ENCODE results near the gene ITM2C. TPM values are rescaled to one million over a fixed set of nuclear protein-coding genes. Genes with fewer than 3 reads are reported as not detected.

The ITM2C gene, protein sequence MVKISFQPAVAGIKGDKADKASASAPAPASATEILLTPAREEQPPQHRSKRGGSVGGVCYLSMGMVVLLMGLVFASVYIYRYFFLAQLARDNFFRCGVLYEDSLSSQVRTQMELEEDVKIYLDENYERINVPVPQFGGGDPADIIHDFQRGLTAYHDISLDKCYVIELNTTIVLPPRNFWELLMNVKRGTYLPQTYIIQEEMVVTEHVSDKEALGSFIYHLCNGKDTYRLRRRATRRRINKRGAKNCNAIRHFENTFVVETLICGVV
- total RNA-seq: 1,000 to 10,000 TPM; 2,207 to 2,247 TPM
- long read RNA-seq, transcript ITM2C-202 (6 exons, 2,078 nt): major isoform, 4,644 of 6,230 reads
- long read RNA-seq, transcript ITM2C-203 (5 exons, 1,889 nt): minor isoform, 262 of 6,230 reads
- long read RNA-seq, transcript ITM2C-201 (5 exons, 1,888 nt): minor isoform, 9 of 6,230 reads
- long read RNA-seq, transcript ITM2C-210 (1 exons, 501 nt): minor isoform, 282 of 6,230 reads
- long read RNA-seq, partial matches to known transcripts: 785 of 6,230 reads
- long read RNA-seq, other reads (novel, unspliced or antisense): 247 of 6,230 reads

DNA sequence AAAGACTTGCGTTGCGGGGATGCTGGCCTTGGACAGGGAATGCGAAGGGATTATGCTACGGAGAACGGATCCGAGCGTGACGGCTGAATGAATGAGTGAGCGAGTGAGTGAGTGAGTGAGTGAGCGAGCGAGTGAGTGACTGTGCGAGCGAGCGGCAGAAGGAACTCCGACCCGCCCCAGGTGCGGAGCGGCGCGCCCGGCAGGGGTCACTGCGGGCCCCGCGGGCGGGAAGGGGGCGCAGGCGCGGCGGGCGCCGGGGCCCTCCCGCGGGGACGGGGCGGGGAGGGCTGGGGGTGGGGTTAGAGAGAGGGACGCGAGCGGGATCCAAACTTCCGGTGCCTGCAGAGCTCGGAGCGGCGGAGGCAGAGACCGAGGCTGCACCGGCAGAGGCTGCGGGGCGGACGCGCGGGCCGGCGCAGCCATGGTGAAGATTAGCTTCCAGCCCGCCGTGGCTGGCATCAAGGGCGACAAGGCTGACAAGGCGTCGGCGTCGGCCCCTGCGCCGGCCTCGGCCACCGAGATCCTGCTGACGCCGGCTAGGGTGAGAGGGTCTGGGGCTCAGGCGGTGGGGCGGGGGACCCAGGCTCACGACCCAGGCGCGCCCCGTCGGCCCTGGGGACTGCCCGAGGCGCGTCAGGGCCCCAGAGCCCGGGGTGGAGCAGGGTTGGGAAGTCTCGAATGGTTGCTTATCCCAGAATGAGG, at the start of gene ITM2C:
ITM2C (plus strand) TSS at position 338 of the 702 bp plus-strand sequence; CDS start at position 422, 84 bp downstream.
- intact Hi-C loops (cut with DNase I, micrococcal nuclease): no loop called here

DNA sequence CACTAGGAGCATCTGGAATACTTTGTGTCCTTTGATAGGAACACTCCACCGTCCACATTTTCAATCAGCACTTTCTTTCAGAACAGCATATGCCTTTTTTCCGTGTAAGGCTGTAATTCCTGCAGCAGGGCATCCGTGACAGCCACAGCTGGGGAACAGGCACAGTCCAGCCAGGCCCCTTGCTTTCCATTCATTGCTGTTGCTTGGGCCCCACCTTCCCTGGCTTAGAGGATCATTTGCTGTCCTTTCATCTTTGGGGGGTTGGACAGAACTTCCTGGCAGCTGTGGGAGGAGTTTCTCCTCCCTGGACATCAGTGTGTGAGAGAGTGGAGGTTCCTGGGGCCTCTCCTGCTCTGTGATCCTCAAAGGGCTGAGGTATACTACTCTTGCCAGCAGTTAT, 49.7 kb upstream of the ITM2C start:
- intact Hi-C loops (cut with DNase I, micrococcal nuclease): no loop called here
- DNase-seq: no peak
- ATAC-seq: no peak

More for the DNA sequence above, at the start of gene ITM2C:
- ATAC-seq (peak; percentile 66), DNase-seq (peak; percentile 81 to 87)

DNA sequence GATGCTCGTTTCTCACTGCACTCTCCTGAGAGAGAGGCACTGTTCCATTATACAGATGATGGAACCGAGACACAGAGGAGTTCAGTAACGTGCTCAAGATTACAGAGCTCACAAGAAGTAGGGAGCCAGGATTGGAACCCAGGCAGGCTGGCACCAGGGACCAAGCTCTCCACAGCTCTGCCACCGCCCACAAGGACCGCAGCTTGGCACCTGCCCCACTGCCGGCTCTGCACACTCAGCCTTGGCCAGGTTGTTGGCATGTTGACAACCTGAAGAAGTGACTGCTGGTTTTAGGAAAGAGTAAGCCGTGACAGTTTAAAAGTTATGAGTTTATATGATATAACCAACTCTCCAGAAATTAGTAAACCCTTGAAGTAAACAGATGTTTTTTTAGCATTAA, 48.0 kb upstream of the ITM2C start:
- ATAC-seq: no peak
- intact Hi-C loops (cut with DNase I, micrococcal nuclease): no loop called here
- DNase-seq: no peak

DNA sequence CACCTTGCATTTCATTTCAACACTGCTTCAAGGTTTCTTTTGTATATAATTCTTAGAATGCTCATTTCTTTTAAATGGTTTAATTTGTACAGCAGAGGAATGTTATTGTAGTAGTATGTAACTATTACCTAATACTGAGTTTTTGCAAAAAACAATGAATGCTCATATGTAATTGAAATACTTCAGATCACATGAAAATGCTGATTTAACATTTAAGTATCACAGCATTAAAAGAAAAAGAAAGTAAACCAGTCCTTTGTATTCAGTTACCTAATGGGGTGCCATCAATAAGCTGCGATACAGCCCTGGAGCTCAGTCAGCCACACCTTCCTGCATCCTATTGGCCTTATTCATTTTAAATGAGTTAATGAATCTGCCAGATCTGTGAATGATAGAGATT, 45.3 kb upstream of the ITM2C start:
- intact Hi-C loops (cut with DNase I, micrococcal nuclease): no loop called here
- DNase-seq: no peak
- no peak for ATAC-seq

DNA sequence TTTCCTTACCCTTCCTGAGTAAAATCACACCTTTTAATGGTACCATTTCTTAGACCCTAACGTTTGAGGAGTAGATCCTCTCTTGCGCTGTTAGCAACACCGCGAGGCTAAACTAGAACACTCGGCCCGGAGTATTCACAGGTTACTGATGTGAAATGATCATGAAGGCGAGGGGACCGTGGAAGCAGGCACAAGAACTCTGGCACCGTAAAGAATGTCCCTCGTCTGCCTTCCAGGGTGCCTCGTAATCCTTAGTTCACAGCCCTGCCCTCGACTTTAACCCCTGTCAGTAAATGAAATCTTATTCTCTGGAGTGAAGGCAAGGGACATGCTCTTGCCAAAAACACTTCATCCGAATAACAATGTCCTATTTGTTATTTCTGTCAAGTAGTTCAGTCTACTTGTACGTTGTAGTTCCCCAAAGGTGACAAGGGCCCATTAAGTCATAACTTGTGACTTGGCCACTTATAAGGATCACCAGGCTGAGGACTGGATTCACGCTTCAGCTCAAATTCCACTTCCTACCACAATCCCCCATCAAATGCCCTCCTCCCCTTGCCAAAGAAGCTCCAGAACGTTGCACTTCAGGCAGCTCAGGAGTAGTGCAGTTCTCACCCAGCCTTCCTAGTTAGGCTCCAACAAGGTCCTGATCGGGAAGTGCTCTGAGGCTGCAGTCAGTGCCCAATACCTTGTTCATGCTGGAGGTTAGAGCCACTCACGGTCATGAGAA, 43.3 kb upstream of the ITM2C start:
- intact Hi-C loops (cut with DNase I, micrococcal nuclease): loop anchor here in 1 of 2 donors (10.0 kb wide), 1 partner anchor 163 kb away; no protein-coding TSS in a partner anchor
- ATAC-seq: peak; percentile 18

DNA sequence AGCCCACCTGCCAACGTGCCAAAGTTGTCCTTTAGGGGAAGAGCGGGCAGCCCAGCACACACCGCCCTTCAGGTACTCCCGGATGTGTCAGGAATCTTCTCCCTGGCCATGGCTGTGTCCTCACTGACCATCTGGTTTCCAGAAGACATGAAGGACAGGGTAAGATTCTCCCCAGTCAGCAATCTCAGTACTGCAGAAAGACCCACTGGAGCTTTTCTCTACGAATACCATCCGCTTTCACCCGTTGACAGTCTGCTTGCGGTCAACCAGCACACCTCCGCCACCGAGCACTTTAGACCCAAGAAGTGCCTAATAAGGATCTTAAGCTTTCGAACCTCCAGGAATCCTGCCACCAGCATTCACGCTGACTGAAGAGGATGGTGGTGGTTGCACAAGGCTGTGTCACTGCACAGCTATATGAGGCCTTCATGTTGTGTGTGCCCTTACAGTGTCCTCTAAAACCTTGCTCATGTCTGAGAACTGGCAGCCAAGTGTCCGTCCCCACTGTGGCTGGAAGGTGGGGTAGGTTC, 42.7 kb upstream of the ITM2C start:
- ATAC-seq: peak; percentile 18
- no peak for DNase-seq
- intact Hi-C loops (cut with DNase I, micrococcal nuclease): loop anchor here in 1 of 2 donors (10.0 kb wide), 1 partner anchor 163 kb away; no protein-coding TSS in a partner anchor

More for the DNA sequence above, 43.3 kb upstream of the ITM2C start:
- no peak for DNase-seq

DNA sequence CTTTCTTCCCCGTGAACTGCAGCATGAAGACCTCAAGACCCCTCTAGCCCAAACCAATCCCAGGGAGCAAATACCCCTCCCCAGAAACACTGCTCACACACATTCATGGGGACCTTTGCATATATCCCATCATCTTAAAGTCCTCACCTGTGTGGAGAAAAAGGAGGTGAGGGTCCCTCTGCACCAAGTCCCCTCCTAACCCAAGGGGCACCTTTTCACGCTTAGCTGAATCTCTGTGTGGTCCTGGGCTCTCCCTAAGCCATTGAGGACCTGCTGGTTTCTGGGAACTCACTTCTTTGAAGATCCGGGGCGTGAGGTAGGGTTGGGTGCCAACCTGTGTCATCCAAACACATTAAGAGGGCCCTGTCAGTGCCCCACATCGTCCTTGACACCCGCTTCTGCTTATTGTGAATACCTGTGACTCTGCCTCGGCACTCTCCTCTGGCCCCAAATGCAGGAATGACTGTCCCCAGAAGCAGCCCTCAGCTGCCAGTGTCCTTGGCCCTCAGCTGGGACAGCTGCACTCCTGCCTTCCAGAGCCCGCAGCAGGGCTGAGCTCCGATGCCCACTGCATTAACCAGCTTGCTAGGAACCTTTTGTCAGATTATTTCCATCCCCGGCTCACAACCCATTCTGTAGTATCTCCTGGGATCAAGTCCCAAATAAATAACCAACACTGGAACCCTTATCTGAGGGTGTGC, 41.3 kb upstream of the ITM2C start:
- DNase-seq (no peak), ATAC-seq (no peak)
- intact Hi-C loops (cut with DNase I, micrococcal nuclease): loop anchor here in 1 of 2 donors (10.0 kb wide), 1 partner anchor 161 kb away; no protein-coding TSS in a partner anchor

DNA sequence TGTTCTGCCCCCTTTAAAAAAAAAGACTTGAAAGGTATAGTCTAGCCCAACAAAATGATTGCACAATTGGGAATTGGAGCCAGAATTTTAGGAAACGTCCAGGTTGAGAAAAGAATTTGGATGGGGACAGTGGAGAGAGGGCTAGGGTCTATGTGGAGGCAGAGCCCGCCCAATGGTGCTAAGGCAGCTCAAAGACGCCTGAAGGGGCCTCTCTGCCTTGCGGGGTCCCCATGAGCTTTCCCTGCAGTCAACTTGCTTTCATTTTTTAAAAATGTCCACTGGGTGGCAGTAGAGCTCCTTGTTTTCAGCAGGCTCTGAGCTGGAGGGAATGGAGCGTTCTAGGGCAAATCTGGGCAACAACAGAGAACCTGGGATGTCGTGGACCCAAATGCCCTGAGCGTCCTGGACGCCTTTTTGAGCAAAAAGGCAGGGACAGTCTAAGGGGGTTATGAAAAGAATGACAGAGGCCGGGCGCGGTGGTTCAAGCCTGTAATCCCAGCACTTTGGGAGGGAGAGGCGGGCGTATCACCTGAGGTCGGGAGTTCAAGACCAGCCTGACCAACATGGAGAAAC, 40.2 kb upstream of the ITM2C start:
- intact Hi-C loops (cut with DNase I, micrococcal nuclease): loop anchor here (2.0 to 10.0 kb wide), 2 partner anchors 160 kb away; no protein-coding TSS in a partner anchor
- DNase-seq (peak in 1 of 2 donors; percentile 43), ATAC-seq (peak; percentile 65)

DNA sequence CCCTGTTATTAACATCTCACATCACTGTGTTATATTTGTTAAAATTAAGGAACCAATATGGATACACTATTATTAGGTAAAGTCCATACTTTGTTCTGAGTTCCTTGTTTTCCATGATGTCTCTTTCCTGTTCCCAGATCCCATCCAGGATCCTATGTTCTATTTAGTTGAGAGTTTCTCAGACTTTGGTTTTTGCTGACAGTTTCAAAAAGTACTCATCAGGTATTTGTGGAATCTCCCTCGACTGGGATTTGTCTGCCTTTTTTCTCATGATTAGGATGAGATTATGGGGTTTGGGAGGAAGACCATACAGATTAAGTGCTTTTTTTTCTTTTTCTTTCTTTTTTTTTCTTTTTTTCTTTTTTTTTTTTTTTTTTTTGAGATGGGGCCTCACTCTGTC, 39.4 kb upstream of the ITM2C start:
- ATAC-seq (no peak), DNase-seq (no peak)
- intact Hi-C loops (cut with DNase I, micrococcal nuclease): loop anchor here (2.0 to 10.0 kb wide), 2 partner anchors 159 kb away; no protein-coding TSS in a partner anchor

DNA sequence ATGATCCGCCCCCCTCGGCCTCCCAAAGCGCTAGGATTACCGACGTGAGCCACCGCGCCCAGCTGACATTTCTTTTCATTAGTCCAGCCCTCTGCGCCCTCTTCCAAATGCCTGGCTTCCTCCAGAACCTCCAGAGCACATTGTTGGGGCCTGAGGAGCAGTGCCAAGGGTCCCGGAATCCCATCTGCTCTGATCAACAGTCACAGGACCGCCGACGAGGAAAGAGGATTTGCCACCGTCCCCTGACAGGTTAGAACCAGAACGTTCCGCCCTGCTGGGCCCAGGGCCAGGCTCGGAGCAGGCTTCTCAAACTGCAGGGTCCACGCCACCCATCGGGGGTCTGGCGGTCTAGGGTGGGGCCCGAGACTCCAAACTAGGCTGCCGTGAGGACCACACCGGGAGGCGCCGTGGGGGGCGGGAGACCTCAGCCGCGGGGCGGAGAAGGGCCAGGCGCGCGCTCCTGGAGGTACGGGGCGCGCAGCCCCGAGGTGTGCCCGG, 36.9 kb upstream of the ITM2C start:
- DNase-seq (no peak), ATAC-seq (no peak)
- intact Hi-C loops (cut with DNase I, micrococcal nuclease): loop anchor here in 1 of 2 donors (10.0 kb wide), 1 partner anchor 157 kb away; no protein-coding TSS in a partner anchor

DNA sequence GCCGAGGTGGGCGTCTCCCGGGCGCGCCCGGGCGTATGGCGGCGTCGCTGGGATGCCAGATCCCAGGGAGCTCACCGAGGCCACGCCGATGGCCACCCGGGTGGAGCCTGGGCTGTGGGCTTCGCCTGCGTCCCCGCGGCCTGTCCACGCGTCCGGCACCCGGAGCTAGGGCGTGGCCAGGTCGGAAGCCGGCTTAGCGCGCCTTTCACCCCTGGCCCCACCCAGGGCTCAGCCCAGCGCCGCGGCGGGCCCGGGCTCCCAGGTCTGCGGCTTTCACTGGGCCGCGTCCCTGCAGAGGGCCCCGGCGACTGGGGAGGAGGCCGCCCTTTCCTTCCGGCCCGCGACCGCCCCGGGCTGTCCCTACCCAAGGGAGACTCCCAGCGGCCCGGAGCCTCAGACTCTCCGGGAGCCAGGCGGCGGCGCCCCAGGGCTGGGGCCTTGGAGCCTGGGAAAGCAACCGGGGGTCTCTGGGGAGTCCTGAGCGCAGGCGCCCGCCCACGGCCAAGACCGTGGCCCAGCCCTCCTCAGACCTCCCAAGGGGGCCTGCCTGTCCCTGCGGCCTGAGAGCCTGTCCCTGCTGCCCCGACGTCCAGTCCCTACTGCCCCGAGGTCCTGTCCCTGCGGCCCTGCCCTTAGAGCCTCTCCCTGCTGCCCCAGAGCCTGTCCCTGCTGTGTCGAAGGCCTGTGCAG, 36.3 kb upstream of the ITM2C start:
- intact Hi-C loops (cut with DNase I, micrococcal nuclease): loop anchor here in 1 of 2 donors (10.0 kb wide), 1 partner anchor 156 kb away; no protein-coding TSS in a partner anchor
- ATAC-seq: peak; percentile 81
- DNase-seq: peak in 1 of 2 donors; percentile 47

DNA sequence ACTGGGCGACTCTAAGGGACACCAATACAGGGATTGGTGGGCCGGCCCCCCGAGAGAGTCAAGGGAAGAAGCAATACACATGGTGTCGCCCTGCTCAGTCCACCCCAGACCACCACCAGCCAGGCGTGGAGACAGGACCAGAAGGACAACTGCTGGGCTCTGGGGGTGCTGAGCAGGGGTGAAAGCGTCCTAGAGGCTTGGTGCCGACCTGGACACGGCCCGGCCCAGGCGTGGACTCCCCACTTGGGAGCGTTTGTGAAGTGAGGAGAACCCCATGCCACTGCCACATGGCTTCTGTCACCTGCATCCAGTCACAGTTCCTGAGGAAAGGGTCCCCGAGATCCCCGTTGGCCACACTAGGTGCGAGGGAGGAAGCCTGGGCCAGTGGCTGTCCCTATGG, 35.4 kb upstream of the ITM2C start:
- ATAC-seq (no peak), DNase-seq (no peak)
- intact Hi-C loops (cut with DNase I, micrococcal nuclease): loop anchor here in 1 of 2 donors (10.0 kb wide), 1 partner anchor 156 kb away; no protein-coding TSS in a partner anchor

DNA sequence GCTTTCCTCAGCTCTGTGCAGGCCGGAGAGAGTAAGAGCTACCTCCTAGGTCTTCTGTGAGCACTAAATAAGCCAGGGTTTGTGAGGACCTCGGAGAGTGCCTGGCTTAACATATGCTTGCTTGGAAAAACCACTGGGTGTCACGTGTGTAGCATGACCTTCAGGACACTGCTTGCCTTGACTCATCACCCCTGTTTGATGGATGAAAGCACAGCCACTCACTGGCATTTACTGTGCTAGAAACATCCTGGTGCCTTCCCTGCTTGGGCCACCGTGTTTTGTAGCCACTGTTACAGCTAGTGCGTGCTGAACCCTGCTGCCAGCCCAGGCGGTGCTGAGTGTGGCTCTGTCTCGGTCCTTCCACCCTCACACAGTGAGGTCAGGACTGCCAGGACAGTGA, 34.8 kb upstream of the ITM2C start:
- no peak for ATAC-seq
- intact Hi-C loops (cut with DNase I, micrococcal nuclease): loop anchor here in 1 of 2 donors (10.0 kb wide), 1 partner anchor 155 kb away; no protein-coding TSS in a partner anchor

DNA sequence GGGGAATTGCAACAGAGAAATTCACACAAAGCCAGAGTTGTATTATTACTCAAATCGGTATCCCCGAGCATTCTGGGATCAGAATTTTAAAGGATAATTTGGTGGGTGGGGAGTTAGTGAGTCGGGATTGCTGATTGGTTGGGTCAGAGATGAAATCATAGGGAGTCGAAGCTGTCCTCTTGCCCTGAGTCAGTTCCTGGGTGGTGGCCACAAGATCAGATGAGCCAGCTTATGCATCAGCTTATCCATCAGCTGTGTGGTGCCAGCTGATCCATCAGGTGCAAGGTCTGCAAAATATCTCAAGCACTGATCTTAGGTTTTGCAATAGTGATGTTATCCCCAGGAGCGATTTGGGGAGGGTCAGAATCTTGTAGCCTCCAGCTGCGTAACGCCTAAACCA, 34.3 kb upstream of the ITM2C start:
- DNase-seq (no peak), ATAC-seq (no peak)
- intact Hi-C loops (cut with DNase I, micrococcal nuclease): no loop called here

More for the DNA sequence above, 34.8 kb upstream of the ITM2C start:
- DNase-seq: no peak

DNA sequence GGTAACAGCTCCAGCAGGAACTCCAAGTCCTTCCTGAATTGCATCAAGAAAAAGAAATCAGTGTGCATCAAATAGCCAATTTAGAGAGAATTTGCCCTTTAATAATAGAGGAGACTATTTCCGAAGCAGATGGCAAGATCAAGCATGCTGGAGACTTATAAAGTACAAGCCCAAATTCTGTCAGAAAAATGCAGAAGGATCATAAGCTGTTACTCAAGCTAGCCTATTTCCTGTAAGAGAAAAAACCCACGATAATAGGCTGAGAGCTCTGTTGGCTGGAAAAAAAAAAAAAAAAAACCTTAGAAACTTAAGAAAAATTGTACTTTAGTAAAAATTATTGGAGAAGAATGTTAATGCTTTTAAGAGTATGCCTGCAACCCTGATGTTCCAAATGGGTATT, 24.4 kb upstream of the ITM2C start:
- intact Hi-C loops (cut with DNase I, micrococcal nuclease): loop anchor here in 1 of 2 donors (10.0 kb wide), 1 partner anchor 74 kb away; no protein-coding TSS in a partner anchor
- no peak for ATAC-seq
- DNase-seq: no peak

DNA sequence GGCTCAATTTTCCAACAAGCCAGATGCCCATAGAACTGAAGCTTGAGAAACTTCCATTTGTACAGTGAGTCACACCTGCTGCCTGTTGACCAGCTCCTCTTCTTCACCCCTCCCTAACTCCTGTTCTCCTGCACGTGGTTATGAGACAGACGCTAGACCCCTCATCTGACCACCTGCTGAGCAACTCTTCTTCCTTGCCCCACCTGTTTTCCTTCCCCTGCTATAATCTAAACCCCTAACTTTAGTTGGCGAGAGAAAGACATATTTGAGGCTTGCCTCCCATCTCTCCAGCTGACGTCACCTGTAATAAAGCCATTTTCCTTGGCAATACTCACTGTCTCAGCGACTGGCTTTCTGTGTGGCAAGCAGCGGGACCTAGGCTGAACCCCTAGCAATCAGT, 22.3 kb upstream of the ITM2C start:
- intact Hi-C loops (cut with DNase I, micrococcal nuclease): loop anchor here in 1 of 2 donors (10.0 kb wide), 1 partner anchor 72 kb away; no protein-coding TSS in a partner anchor
- DNase-seq: no peak
- peak; percentile 79 for ATAC-seq

Measured in left colon (tissue), 2 donors.